ENCODE results near the gene APBB1. TPM values are rescaled to one million over a fixed set of nuclear protein-coding genes. Genes with fewer than 3 reads are reported as not detected.

The APBB1 gene
- total RNA-seq, 1 experiment from 2014 or later = 34.8 TPM

DNA sequence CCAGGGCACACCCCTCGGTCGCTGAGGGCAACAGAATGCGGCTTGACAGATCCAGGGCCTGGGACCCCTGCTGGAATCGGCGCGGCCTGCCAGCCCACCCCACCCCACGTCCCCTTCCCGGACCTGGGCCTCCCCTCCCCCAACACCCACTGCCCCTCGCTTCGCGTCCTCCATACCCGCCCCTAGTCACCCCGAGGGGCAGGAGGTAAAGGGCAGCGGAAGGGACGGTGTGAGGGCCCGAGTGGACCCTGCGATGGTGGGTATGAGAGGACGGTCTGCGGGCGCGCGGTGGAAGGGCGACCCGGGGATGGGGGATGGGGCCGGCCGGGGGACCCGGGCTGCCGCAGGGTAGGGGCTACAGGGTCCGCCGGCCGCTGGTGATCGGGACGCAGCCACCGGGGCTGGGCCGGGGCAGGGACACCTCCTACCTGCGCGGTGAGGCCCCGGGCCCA, 311 bp downstream of the APBB1 start:
- no peak overlapping the region for H3K4me3 Mint-ChIP-seq
- no peak overlapping the region for H3K56ac ChIP-seq (ENCODE audit: insufficient read length, low read depth, low read length)
- H3K14ac ChIP-seq (ENCODE audit: insufficient read depth, low read length) = no peak overlapping the region
- no CpG with 5 or more reads among the region's 38 CpGs for WGBS (ENCODE audit: extremely low coverage, insufficient read length, low lambda C conversion rate)
- no peak overlapping the region for H3K23ac ChIP-seq (ENCODE audit: insufficient read length, low read depth, low read length)
- 0 out of 2 replicates have a peak, but pooled peaks cover 3% of the 10 kb centered on the region for H3K4me1 ChIP-seq (ENCODE audit: insufficient read depth, low read length)
- H4K91ac ChIP-seq (ENCODE audit: insufficient read length, low read depth, low read length) = no peak overlapping the region
- H3T11ph ChIP-seq (ENCODE audit: low read length) = no peak overlapping the region
- H3K27me3 ChIP-seq (ENCODE audit: insufficient read depth, low read length) = peaks cover 5% of the 10 kb centered on the region; the same call in 1 of the 2 replicates
- no peaks in the 10 kb centered on the region for H3K9me3 ChIP-seq (ENCODE audit: control insufficient read depth, low read depth, low read length)
- no peaks in the 10 kb centered on the region for H3K79me1 ChIP-seq (ENCODE audit: insufficient read depth, low read depth, low read length, poor library complexity, severe bottlenecking)
- peaks cover 3 to 4% of the 10 kb centered on the region in 2 experiments for H3K4me1 Mint-ChIP-seq
- peak overlapping the region; percentile 47 for H3K4me2 ChIP-seq (ENCODE audit: insufficient read depth, insufficient read length, low read length)
- H3K18ac ChIP-seq (ENCODE audit: insufficient read length, low read depth, low read length) = no peak overlapping the region
- TF ChIP-seq, protein P1, sequence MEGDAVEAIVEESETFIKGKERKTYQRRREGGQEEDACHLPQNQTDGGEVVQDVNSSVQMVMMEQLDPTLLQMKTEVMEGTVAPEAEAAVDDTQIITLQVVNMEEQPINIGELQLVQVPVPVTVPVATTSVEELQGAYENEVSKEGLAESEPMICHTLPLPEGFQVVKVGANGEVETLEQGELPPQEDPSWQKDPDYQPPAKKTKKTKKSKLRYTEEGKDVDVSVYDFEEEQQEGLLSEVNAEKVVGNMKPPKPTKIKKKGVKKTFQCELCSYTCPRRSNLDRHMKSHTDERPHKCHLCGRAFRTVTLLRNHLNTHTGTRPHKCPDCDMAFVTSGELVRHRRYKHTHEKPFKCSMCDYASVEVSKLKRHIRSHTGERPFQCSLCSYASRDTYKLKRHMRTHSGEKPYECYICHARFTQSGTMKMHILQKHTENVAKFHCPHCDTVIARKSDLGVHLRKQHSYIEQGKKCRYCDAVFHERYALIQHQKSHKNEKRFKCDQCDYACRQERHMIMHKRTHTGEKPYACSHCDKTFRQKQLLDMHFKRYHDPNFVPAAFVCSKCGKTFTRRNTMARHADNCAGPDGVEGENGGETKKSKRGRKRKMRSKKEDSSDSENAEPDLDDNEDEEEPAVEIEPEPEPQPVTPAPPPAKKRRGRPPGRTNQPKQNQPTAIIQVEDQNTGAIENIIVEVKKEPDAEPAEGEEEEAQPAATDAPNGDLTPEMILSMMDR (conservative IDR thresholded peaks at IDR 0.05) = no peak
- H3K36me3 Mint-ChIP-seq (ENCODE audit: insufficient read depth in 1 of 3, low read depth in 3 of 3) = no peaks in the 10 kb centered on the region
- no peaks in the 10 kb centered on the region for H4K20me1 ChIP-seq (ENCODE audit: control insufficient read depth, insufficient read depth, insufficient read length)
- no peak overlapping the region for H2AFZ ChIP-seq (ENCODE audit: low read length)
- H3K9ac ChIP-seq (ENCODE audit: extremely low read depth, insufficient read length, low read length) = no peak overlapping the region
- H2BK5ac ChIP-seq (ENCODE audit: insufficient read length, low read length) = no peak overlapping the region
- H4K8ac ChIP-seq (replicated peaks; ENCODE audit: insufficient read length, low read depth, low read length) = no peak overlapping the region
- no peak overlapping the region for H4K5ac ChIP-seq (ENCODE audit: insufficient read length, low read depth, low read length)
- H3K79me2 ChIP-seq (ENCODE audit: insufficient read depth, low read length) = no peaks in the 10 kb centered on the region
- no peak overlapping the region for H2AK5ac ChIP-seq (ENCODE audit: insufficient read length, low read length)
- H3K23me2 ChIP-seq (ENCODE audit: insufficient read length, low read depth, low read length, poor library complexity, severe bottlenecking) = peaks cover 6% of the 10 kb centered on the region
- no peak overlapping the region for H2BK15ac ChIP-seq (ENCODE audit: low read depth, low read length)
- no peak overlapping the region for H2BK20ac ChIP-seq (ENCODE audit: low read depth, low read length, poor library complexity, severe bottlenecking)
- H2BK12ac ChIP-seq (ENCODE audit: insufficient read length, low read depth, low read length) = no peak overlapping the region
- no peak overlapping the region for H3K27ac Mint-ChIP-seq
- no peak overlapping the region for H3K27ac ChIP-seq (ENCODE audit: insufficient read length, low read depth, low read length)
- no peak overlapping the region for H3K4ac ChIP-seq (ENCODE audit: low read depth, low read length)
- no peaks in the 10 kb centered on the region for H3K9me3 Mint-ChIP-seq
- peaks cover 34% of the 10 kb centered on the region for H3K27me3 Mint-ChIP-seq (ENCODE audit: low read depth)
- peak; percentile 64 for DNase-seq
- no peak overlapping the region for H2BK120ac ChIP-seq (ENCODE audit: low read depth, low read length, poor library complexity, severe bottlenecking)

Data from H9 (cell line).